Uterus (tissue), 2 donors: ENCODE measurements around the gene GGTLC2.
"Not testable (repeated sequence)": the region's sequence is repeated elsewhere in the genome, so short reads cannot be mapped to it uniquely, and the experiment has no call there.

Experiments used
- CTCF ChIP-seq, 4 experiments: fragments of 200-600 bp in 2 of 4; fragments of 450-650 bp in 2 of 4; sonication (generic) in 2 of 4; IDR thresholded peaks; one replicate each; pipeline ENCODE4 v1.5.1; 2016 to 2019; ENCODE audit warnings: antibody characterized with exemption in 4 of 4, mild to moderate bottlenecking in 2 of 4, moderate library complexity in 1 of 4
- POLR2A ChIP-seq, 2 donors: fragments of 450-650 bp; IDR thresholded peaks; one replicate each; pipeline ENCODE4 v1.6.1; 2016; ENCODE audit warnings: antibody characterized with exemption in 2 of 2, mild to moderate bottlenecking in 1 of 2, moderate library complexity in 1 of 2

GRCh38 chr22:22652573-22652972 is 8.2 kb downstream of the GGTLC2 start:
- TF ChIP-seq POLR2A, CTCF (IDR thresholded peaks at IDR 0.05): not testable (repeated sequence)
